ENCODE results near the gene SERP1.

SERP1 gene

GRCh38 chr3:150546226-150547044, at the start of gene SERP1, which contains the start of gene EIF2A:
SERP1 (minus strand) TSS chr3:150546496; CDS start chr3:150546135, 361 bp downstream.
EIF2A (plus strand) TSS chr3:150546787; CDS start chr3:150546803, 16 bp downstream.
- FAIRE-seq, result peak; percentile 99

- no peak for FAIRE-seq
Measured at GRCh38 chr3:150594150-150594549, 47.9 kb upstream of the SERP1 start.

GRCh38 chr3:150589759-150590158, 43.5 kb upstream of the SERP1 start:
- FAIRE-seq, result no peak

- no peak for FAIRE-seq
Measured at GRCh38 chr3:150588027-150588830, 41.9 kb upstream of the SERP1 start.

GRCh38 chr3:150583028-150583427, 36.7 kb upstream of the SERP1 start:
- no peak for FAIRE-seq

GRCh38 chr3:150582620-150583019, 36.3 kb upstream of the SERP1 start:
- no peak for FAIRE-seq

GRCh38 chr3:150581174-150581573, 34.9 kb upstream of the SERP1 start:
- FAIRE-seq, result no peak

GRCh38 chr3:150577855-150578254, 31.6 kb upstream of the SERP1 start:
- FAIRE-seq, result no peak

- no peak for FAIRE-seq
Measured at GRCh38 chr3:150567328-150567727, 21.0 kb upstream of the SERP1 start.

- peak; percentile 57 for FAIRE-seq
Measured at GRCh38 chr3:150564243-150564642, 17.9 kb upstream of the SERP1 start.

GRCh38 chr3:150557725-150558124, 11.4 kb upstream of the SERP1 start:
- no peak for FAIRE-seq

- FAIRE-seq, result no peak
Measured at GRCh38 chr3:150556792-150557191, 10.5 kb upstream of the SERP1 start.

GRCh38 chr3:150555859-150556436, 9.7 kb upstream of the SERP1 start:
- FAIRE-seq, result no peak

- no peak for FAIRE-seq
Measured at GRCh38 chr3:150547045-150547741, 897 bp upstream of the SERP1 start.

- FAIRE-seq, result no peak
Measured at GRCh38 chr3:150545419-150546225, 674 bp downstream of the SERP1 start.

GRCh38 chr3:150544726-150545125, 1.6 kb downstream of the SERP1 start:
- no peak for FAIRE-seq

GRCh38 chr3:150544041-150544440, 2.3 kb downstream of the SERP1 start:
- FAIRE-seq, result no peak

- no peak for FAIRE-seq
Measured at GRCh38 chr3:150543531-150543930, 2.8 kb downstream of the SERP1 start.

- FAIRE-seq, result no peak
Measured at GRCh38 chr3:150543128-150543527, 3.2 kb downstream of the SERP1 start.

GRCh38 chr3:150540991-150541390, 5.3 kb downstream of the SERP1 start:
- no peak for FAIRE-seq

GRCh38 chr3:150540297-150540696, 6.0 kb downstream of the SERP1 start:
- no peak for FAIRE-seq
